HCT116 (cell line): ENCODE measurements around the gene ATP13A4. TPM values are rescaled to one million over a fixed set of nuclear protein-coding genes. Genes with fewer than 3 reads are reported as not detected.

Experiments
- ATAC-seq: fragments of 200-7000 bp; cut with Tn5 transposase; 2 replicates; pipeline ENCODE4 v1.9.1; 2020; ENCODE audit warnings: mild to moderate bottlenecking, moderate library complexity
- BruUV-seq: library from RNA; stranded (reverse); fragments of 400-500 nt; replicated peaks from 2 replicates; lab custom pipeline; 2021; lab: Mats Ljungman, UMichigan
- CTCF ChIA-PET: fragments of 300-600 bp; sonication (Branson Sonifier 250); formaldehyde crosslinking; loops from one replicate; lab custom pipeline; 2021; ENCODE audit warnings: antibody characterized with exemption; lab: Charles Lee
- POLR2A ChIA-PET: fragments of 300-600, 350-600 bp; sonication (Branson Sonifier 250); formaldehyde crosslinking; loops from one replicate; lab custom pipeline; 2021; ENCODE audit warnings: antibody characterized with exemption; lab: Charles Lee
- RAD21 ChIA-PET, 2 experiments: fragments of 300-600 bp; sonication (Branson Sonifier 250); formaldehyde crosslinking; loops; one replicate each; lab custom pipeline; 2023; ENCODE audit warnings: low total read pairs in 2 of 2; ENCODE audit not compliant: uncharacterized antibody in 2 of 2, unreplicated experiment in 2 of 2, low non-redundant PET in 1 of 2; lab: Charles Lee
- DNase-seq: peaks from one replicate; pipeline ENCODE4 v3.0.0-alpha.2; 2010; ENCODE audit warnings: low read depth, low spot score
- H2AFZ ChIP-seq: fragments of 200-600 bp; shearing (Covaris generic), sonication (generic); 2 replicates; pipeline ENCODE4 v1.6.1; 2017; ENCODE audit warnings: low read depth, mixed run types, mixed read lengths, antibody characterized with exemption, low read length; ENCODE audit not compliant: poor library complexity, severe bottlenecking
- H3K27ac ChIP-seq: 2 replicates; pipeline ENCODE4 v1.5.1; 2012; ENCODE audit warnings: low read depth, low read length
- H3K27me3 ChIP-seq: fragments of 200-600 bp; sonication (generic); 2 replicates; pipeline ENCODE4 v1.6.1; 2016; ENCODE audit warnings: mixed run types, low read length, mixed read lengths; ENCODE audit not compliant: insufficient read depth
- H3K36me3 ChIP-seq, 2 experiments: fragments of 200-500 bp in 1 of 2; fragments of 200-600 bp in 1 of 2; sonication (Bioruptor generic) in 1 of 2; sonication (generic) in 1 of 2; 2 replicates each; pipeline versions ENCODE4 v1.5.1 to v1.6.1; 2014 to 2016; ENCODE audit warnings: low read length in 2 of 2, inconsistent platforms in 1 of 2, mixed read lengths in 1 of 2, mixed run types in 1 of 2; ENCODE audit not compliant: insufficient read depth in 2 of 2, control insufficient read depth in 1 of 2
- H3K4me1 ChIP-seq, 2 experiments: fragments of 200-600 bp in 1 of 2; sonication (generic) in 1 of 2; 2 replicates each; pipeline versions ENCODE4 v1.5.1 to v1.6.1; 2012 to 2017; ENCODE audit warnings: low read length in 2 of 2, inconsistent platforms in 1 of 2, mild to moderate bottlenecking in 1 of 2, mixed read lengths in 1 of 2, mixed run types in 1 of 2, moderate library complexity in 1 of 2; ENCODE audit not compliant: insufficient read depth in 2 of 2, control insufficient read depth in 1 of 2
- H3K4me2 ChIP-seq: fragments of 200-600 bp; sonication (generic); 2 replicates; pipeline ENCODE4 v1.6.1; 2017; ENCODE audit warnings: mixed run types, low read length, mixed read lengths
- H3K4me3 ChIP-seq, 2 experiments: fragments of 200-600 bp in 1 of 2; sonication (generic) in 1 of 2; replicated peaks in 1 of 2; 2 replicates each; pipeline ENCODE4 v1.5.1; 2011 to 2016; ENCODE audit warnings: low read length in 2 of 2, control low read depth in 1 of 2, low read depth in 1 of 2, mild to moderate bottlenecking in 1 of 2, mixed read lengths in 1 of 2, mixed run types in 1 of 2
- H3K79me2 ChIP-seq: fragments of 200-600 bp; sonication (generic); 2 replicates; pipeline ENCODE4 v1.6.1; 2017; ENCODE audit warnings: mild to moderate bottlenecking, mixed run types, low read length, moderate library complexity, mixed read lengths; ENCODE audit not compliant: insufficient read depth
- H3K9ac ChIP-seq: fragments of 200-600 bp; sonication (generic); 2 replicates; pipeline ENCODE4 v1.6.1; 2016; ENCODE audit warnings: low read length, mixed read lengths
- H3K9me2 ChIP-seq: fragments of 200-600 bp; sonication (generic), shearing (Covaris generic); 2 replicates; pipeline ENCODE4 v1.6.1; 2017; ENCODE audit warnings: mixed run types, mild to moderate bottlenecking, moderate library complexity; ENCODE audit not compliant: insufficient read depth
- H3K9me3 ChIP-seq, 2 experiments: fragments of 200-500 bp in 1 of 2; fragments of 200-600 bp in 1 of 2; sonication (Bioruptor generic) in 1 of 2; sonication (generic) in 1 of 2; 2 replicates each; pipeline ENCODE4 v1.6.1; 2014 to 2017; ENCODE audit warnings: low read length in 2 of 2, mixed read lengths in 2 of 2, inconsistent platforms in 1 of 2, low read depth in 1 of 2, mild to moderate bottlenecking in 1 of 2, mixed run types in 1 of 2, moderate library complexity in 1 of 2; ENCODE audit not compliant: control insufficient read depth in 1 of 2, insufficient read depth in 1 of 2
- H4K20me1 ChIP-seq: fragments of 200-600 bp; sonication (generic), shearing (Covaris generic); 2 replicates; pipeline ENCODE4 v1.6.1; 2017; ENCODE audit warnings: mixed run types, mild to moderate bottlenecking, moderate library complexity; ENCODE audit not compliant: insufficient read depth
- CEBPB ChIP-seq: IDR thresholded peaks from 2 replicates; pipeline ENCODE4 v1.6.1; 2012; ENCODE audit warnings: low read depth
- EZH2 ChIP-seq: fragments of 200-600 bp; sonication (generic); IDR thresholded peaks from 2 replicates; pipeline ENCODE4 v1.6.1; 2017; ENCODE audit warnings: antibody characterized with exemption, mixed run types
- EZH2phosphoT487 ChIP-seq: fragments of 200-600 bp; IDR thresholded peaks from 2 replicates; pipeline ENCODE4 v1.6.1; 2018; ENCODE audit warnings: antibody characterized with exemption, borderline replicate concordance
- JUND ChIP-seq: IDR thresholded peaks from 2 replicates; pipeline ENCODE4 v1.6.1; 2012
- POLR2A ChIP-seq: IDR thresholded peaks from 2 replicates; pipeline ENCODE4 v1.7.0; 2011; ENCODE audit warnings: borderline replicate concordance; ENCODE audit not compliant: insufficient read depth, insufficient read length; ENCODE audit errors: extremely low read depth
- POLR2AphosphoS5 ChIP-seq: IDR thresholded peaks from 2 replicates; pipeline ENCODE4 v1.6.1; 2011; ENCODE audit warnings: mild to moderate bottlenecking, low read depth, low read length, moderate library complexity
- RAD21 ChIP-seq: IDR thresholded peaks from 2 replicates; pipeline ENCODE4 v1.6.1; 2012; ENCODE audit warnings: low read depth, mild to moderate bottlenecking
- SP1 ChIP-seq: IDR thresholded peaks from 2 replicates; pipeline ENCODE4 v1.6.1; 2012; ENCODE audit warnings: low read depth
- SRF ChIP-seq: IDR thresholded peaks from 2 replicates; pipeline ENCODE4 v1.6.1; 2012; ENCODE audit warnings: low read depth
- TCF7L2 ChIP-seq: IDR thresholded peaks from 2 replicates; pipeline ENCODE4 v1.7.0; 2011; ENCODE audit warnings: borderline replicate concordance, inconsistent platforms; ENCODE audit not compliant: insufficient read depth, insufficient read length; ENCODE audit errors: extremely low read depth
- ZBTB33 ChIP-seq: IDR thresholded peaks from 2 replicates; pipeline ENCODE4 v1.6.1; 2011; ENCODE audit warnings: mild to moderate bottlenecking, low read length, moderate library complexity; ENCODE audit not compliant: insufficient replicate concordance; ENCODE audit errors: extremely low read depth
- ZFX ChIP-seq: fragments of 450-650 bp; IDR thresholded peaks from 2 replicates; pipeline ENCODE4 v1.6.1; 2017
- intact Hi-C: fragments of 100-400 bp; cut with micrococcal nuclease; formaldehyde crosslinking; loops from 2 replicates; pipeline ENCODE4 v1.10.0; 2022
- total RNA-seq: library from RNA; stranded (reverse); gene quantifications from one replicate; pipeline ENCODE4 v1.2.1, GENCODE V29; 2021; ENCODE audit not compliant: unreplicated experiment
- TF ChIP-seq, protein P1 (sequence below): IDR thresholded peaks from 2 replicates; pipeline ENCODE4 v1.6.1; 2012
- TF ChIP-seq, protein P2 (sequence below): IDR thresholded peaks from 2 replicates; pipeline ENCODE4 v1.6.1; 2012
- TF ChIP-seq, protein P3 (sequence below): IDR thresholded peaks from 2 replicates; pipeline ENCODE4 v1.6.1; 2012; ENCODE audit warnings: low read depth

The ATP13A4 gene
- total RNA-seq, 1 experiment from 2014 or later, result 0.15 TPM

- DNase-seq (no peak), ATAC-seq (no peak)
- intact Hi-C loops, result no loop called here
- TF ChIP-seq, protein P1, sequence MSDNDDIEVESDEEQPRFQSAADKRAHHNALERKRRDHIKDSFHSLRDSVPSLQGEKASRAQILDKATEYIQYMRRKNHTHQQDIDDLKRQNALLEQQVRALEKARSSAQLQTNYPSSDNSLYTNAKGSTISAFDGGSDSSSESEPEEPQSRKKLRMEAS, result no peak
- TF ChIP-seq EZH2 (no peak), EZH2phosphoT487 (no peak), JUND (no peak)
- TF ChIP-seq, protein P2, sequence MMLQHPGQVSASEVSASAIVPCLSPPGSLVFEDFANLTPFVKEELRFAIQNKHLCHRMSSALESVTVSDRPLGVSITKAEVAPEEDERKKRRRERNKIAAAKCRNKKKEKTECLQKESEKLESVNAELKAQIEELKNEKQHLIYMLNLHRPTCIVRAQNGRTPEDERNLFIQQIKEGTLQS, result no peak
- Histone ChIP-seq H3K4me3 (no peak overlapping the region), H3K9ac (no peak overlapping the region), H3K27me3 (peaks cover 24% of the 10 kb centered on the region), H3K4me2 (no peak overlapping the region), H3K9me3 (no peaks in the 10 kb centered on the region), H3K36me3 (no peaks in the 10 kb centered on the region), H3K79me2 (no peaks in the 10 kb centered on the region), H3K9me2 (no peaks in the 10 kb centered on the region), H4K20me1 (no peaks in the 10 kb centered on the region), H3K4me1 (no peaks in the 10 kb centered on the region), H3K27ac (no peak overlapping the region), H2AFZ (no peak overlapping the region)
- ChIA-PET POLR2A (no interaction called here), RAD21 (no interaction called here), CTCF (no interaction called here)
- BruUV-seq, result no TSS peak
Measured at GRCh38 chr3:193556841-193557240, 2.1 kb upstream of the ATP13A4 start.

GRCh38 chr3:193553586-193553985 lies 1.1 kb downstream of the ATP13A4 start:
- Histone ChIP-seq H3K36me3 (no peaks in the 10 kb centered on the region), H3K9me3 (no peaks in the 10 kb centered on the region), H3K27me3 (peaks cover 24% of the 10 kb centered on the region), H4K20me1 (no peaks in the 10 kb centered on the region), H3K4me2 (no peak overlapping the region), H3K9ac (no peak overlapping the region), H3K4me1 (no peaks in the 10 kb centered on the region), H3K27ac (no peak overlapping the region), H3K4me3 (no peak overlapping the region), H3K9me2 (no peaks in the 10 kb centered on the region), H2AFZ (no peak overlapping the region), H3K79me2 (no peaks in the 10 kb centered on the region)
- ChIA-PET POLR2A (no interaction called here), RAD21 (no interaction called here), CTCF (no interaction called here)
- DNase-seq, result no peak
- ATAC-seq, result no peak
- intact Hi-C loops, result no loop called here
- TF ChIP-seq EZH2phosphoT487 (no peak), ZBTB33 (no peak), ZFX (no peak), JUND (no peak), POLR2A (no peak), TCF7L2 (no peak), CEBPB (no peak), POLR2AphosphoS5 (no peak), RAD21 (no peak), SRF (no peak), SP1 (no peak)
- TF ChIP-seq, protein P3, sequence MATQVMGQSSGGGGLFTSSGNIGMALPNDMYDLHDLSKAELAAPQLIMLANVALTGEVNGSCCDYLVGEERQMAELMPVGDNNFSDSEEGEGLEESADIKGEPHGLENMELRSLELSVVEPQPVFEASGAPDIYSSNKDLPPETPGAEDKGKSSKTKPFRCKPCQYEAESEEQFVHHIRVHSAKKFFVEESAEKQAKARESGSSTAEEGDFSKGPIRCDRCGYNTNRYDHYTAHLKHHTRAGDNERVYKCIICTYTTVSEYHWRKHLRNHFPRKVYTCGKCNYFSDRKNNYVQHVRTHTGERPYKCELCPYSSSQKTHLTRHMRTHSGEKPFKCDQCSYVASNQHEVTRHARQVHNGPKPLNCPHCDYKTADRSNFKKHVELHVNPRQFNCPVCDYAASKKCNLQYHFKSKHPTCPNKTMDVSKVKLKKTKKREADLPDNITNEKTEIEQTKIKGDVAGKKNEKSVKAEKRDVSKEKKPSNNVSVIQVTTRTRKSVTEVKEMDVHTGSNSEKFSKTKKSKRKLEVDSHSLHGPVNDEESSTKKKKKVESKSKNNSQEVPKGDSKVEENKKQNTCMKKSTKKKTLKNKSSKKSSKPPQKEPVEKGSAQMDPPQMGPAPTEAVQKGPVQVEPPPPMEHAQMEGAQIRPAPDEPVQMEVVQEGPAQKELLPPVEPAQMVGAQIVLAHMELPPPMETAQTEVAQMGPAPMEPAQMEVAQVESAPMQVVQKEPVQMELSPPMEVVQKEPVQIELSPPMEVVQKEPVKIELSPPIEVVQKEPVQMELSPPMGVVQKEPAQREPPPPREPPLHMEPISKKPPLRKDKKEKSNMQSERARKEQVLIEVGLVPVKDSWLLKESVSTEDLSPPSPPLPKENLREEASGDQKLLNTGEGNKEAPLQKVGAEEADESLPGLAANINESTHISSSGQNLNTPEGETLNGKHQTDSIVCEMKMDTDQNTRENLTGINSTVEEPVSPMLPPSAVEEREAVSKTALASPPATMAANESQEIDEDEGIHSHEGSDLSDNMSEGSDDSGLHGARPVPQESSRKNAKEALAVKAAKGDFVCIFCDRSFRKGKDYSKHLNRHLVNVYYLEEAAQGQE, result no peak
- TF ChIP-seq, protein P1, result no peak
- TF ChIP-seq, protein P2, result no peak
- no TSS peak for BruUV-seq
